ENCODE results near the gene GPR137.

Gene GPR137

GRCh38 chr11:64264371-64264852 is 21.2 kb upstream of the GPR137 start:
- no peak for DNase-seq (ENCODE audit: low read depth)

GRCh38 chr11:64265176-64266160 is 20.2 kb upstream of the GPR137 start:
- no peak for DNase-seq (ENCODE audit: low read depth)

- no peak for DNase-seq (ENCODE audit: low read depth)
Measured at GRCh38 chr11:64266339-64266738, 19.3 kb upstream of the GPR137 start.

GRCh38 chr11:64267207-64267945 is 18.3 kb upstream of the GPR137 start:
- no peak for DNase-seq (ENCODE audit: low read depth)

- no peak for DNase-seq (ENCODE audit: low read depth)
Measured at GRCh38 chr11:64268025-64268892, 17.4 kb upstream of the GPR137 start.

GRCh38 chr11:64268893-64269539 is 16.6 kb upstream of the GPR137 start:
- no peak for DNase-seq (ENCODE audit: low read depth)

GRCh38 chr11:64269540-64270220 is 16.0 kb upstream of the GPR137 start:
- DNase-seq (ENCODE audit: low read depth): peak; percentile 96

- DNase-seq (ENCODE audit: low read depth): no peak
Measured at GRCh38 chr11:64275031-64275800, 10.4 kb upstream of the GPR137 start.

- DNase-seq (ENCODE audit: low read depth): no peak
Measured at GRCh38 chr11:64275841-64276240, 9.8 kb upstream of the GPR137 start.

- DNase-seq (ENCODE audit: low read depth): no peak
Measured at GRCh38 chr11:64276653-64277431, 8.8 kb upstream of the GPR137 start.

- no peak for DNase-seq (ENCODE audit: low read depth)
Measured at GRCh38 chr11:64278576-64279190, 7.0 kb upstream of the GPR137 start.

- no peak for DNase-seq (ENCODE audit: low read depth)
Measured at GRCh38 chr11:64281957-64282770, 3.5 kb upstream of the GPR137 start.

- no peak for DNase-seq (ENCODE audit: low read depth)
Measured at GRCh38 chr11:64283092-64283491, 2.6 kb upstream of the GPR137 start.

GRCh38 chr11:64284048-64284961 is 1.3 kb upstream of the GPR137 start, which contains the start of gene BAD:
TSS of gene BAD (minus strand) at chr11:64284665. CDS start at chr11:64284368, 297 bp downstream.
- peak; percentile 91 for DNase-seq (ENCODE audit: low read depth)

GRCh38 chr11:64285885-64286800 is 495 bp downstream of the GPR137 start:
- DNase-seq (ENCODE audit: low read depth): no peak

- DNase-seq (ENCODE audit: low read depth): no peak
Measured at GRCh38 chr11:64286801-64287159, 1.1 kb downstream of the GPR137 start.

Measured in T follicular helper cell (primary cell).